Measurements from ENCODE around the gene CORO2B.
"Not testable (repeated sequence)": the region's sequence is repeated elsewhere in the genome, so short reads cannot be mapped to it uniquely, and the experiment has no call there.

CORO2B gene

DNA sequence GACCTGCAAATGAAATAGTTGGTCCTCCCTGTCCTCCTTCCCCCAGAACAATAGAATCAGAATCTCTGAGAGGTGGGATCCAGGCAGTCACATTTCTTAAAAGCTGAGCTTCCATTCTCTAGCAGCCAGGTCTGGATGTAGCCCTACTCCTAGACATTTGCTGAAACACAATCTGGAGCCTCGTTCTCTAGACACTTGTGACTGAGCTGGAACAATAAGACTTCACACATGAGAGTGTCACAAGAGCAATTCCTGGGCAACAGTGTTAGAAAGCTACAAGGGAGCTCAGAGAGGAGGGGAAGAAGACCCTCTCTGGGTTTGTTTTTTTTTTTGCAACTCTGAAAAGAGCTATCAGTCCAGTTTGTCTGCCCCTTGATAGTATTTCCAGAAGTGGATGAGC is 14.5 kb downstream of the CORO2B start:
- no peak for DNase-seq

DNA sequence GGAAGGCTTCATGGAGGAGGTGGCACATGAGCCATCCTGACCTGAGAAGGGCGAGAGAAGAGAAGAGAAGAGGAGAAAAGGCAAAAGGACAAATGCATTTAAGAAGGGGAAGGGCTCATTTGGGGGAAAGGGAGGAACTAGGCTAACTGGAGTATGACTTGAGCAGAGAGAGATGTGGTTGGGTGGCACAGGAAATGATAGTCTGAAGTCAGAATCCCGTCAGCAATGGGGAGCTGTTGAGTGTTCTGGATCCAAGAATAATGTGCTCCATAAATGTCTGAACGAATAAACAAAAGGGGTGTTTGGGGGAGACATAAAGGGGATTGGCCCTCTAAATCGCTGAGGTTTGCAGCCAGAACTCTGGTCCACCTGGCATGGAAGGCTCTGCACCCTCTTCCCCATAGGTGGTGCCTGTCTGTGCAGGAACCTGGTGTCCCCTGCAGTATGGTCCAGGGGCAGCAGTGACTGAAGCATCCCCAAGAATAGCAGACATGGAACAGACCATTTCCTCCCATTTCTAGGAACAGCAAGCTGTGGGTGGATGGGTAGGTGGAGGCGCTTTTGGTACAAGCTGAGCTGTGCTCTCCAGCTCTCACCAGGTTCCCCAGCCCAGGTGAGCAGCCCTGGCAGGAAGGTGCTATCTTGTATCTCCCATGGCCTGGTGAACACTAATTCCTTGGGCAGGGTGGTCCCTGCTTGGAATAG is 15.2 kb downstream of the CORO2B start:
- DNase-seq: no peak

DNA sequence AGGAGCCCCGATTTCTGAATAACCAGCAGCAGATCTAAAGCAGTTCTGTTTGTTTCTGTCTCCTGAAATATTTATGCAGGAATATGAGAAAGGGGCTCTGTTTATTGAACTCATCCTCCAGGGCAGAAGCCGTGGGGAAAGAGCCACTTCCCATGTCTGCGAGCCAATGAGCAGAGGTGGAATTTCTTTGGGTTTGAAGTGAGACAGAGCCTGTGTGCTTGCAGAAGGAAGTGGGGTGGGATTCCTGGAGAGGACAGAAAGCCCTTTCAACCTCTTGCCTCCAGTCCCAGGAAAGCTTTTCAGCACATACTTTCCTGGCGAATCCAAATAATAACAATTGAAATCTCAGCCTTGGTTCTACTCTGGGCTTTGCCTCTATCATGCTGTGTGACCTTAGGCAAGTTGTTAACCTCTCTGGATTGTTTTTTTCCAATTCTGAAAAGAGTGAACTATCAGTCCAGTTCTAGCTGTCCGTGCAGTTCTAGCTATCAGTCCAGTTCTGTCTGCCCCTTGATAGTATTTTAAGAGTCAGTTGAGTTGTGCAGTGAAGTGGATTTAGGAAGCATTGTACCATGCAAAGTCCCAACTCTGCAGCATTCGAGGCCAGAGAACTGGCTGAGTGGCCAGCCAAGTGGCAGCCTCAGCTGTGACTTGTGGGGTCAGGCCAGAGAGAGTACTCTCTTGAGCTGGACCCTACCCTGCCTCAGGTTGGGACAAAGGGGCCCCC is 15.9 kb downstream of the CORO2B start:
- DNase-seq: no peak

GRCh38 chr15:68595260-68595564 is 16.4 kb downstream of the CORO2B start:
- no peak for DNase-seq

GRCh38 chr15:68595761-68596160 is 17.0 kb downstream of the CORO2B start:
- no peak for DNase-seq

- DNase-seq: no peak
These were observed 17.9 kb downstream of the CORO2B start for GRCh38 chr15:68596691-68597090.

- no peak for DNase-seq
These were observed 18.8 kb downstream of the CORO2B start for GRCh38 chr15:68597581-68597980.

- DNase-seq: no peak
These were observed 19.7 kb downstream of the CORO2B start for GRCh38 chr15:68598171-68599152.

GRCh38 chr15:68599153-68599545 is 20.4 kb downstream of the CORO2B start:
- no peak for DNase-seq

GRCh38 chr15:68599560-68600071 is 20.8 kb downstream of the CORO2B start:
- no peak for DNase-seq

DNA sequence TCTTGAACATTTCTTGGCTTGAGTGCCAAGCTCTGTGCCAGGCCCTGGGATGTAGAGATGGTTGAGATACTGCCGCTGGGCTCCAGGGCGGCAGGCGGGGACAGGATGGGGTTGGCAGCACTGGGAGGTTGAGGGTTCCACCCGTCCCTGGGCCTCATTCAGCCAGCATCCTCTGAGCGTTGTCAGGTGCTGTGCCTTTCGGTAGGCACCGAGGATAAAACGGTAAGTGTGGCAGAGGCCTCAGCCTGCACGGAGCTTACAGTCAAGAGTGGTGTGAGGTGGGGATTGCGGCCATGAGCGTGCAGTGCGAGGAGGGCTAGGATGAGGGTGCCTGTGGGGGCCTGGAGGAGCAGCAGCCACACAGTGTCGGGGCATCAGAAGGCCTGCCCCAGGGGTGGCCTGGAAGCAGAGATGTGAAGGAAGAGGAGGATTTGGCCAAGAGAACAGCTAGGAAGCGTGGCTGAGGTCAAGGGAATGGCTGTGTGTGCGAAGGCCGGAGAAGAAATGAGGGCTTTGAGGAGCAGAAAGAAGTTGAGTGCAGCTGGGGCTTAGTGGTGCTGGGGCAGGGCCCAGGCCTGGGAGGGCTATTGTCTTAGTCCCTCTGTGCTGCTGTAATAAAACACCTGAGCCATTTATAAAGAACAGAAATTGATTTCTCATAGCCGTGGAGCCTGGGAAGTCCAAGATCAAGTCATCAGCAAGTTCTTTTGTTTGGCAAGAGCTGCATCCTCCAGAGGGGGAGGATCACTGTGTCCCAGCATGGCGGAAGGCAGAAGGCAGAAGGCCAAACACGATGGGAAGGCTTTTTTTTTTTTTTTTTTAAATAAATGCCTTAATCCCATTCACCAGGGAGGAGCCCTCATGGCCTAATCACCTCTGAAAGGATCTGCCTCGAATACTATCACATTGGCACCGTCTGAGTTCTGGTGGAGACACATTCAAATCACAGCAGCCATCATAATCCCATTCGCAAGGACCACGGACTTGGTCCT is 22.7 kb downstream of the CORO2B start:
- no peak for DNase-seq

DNA sequence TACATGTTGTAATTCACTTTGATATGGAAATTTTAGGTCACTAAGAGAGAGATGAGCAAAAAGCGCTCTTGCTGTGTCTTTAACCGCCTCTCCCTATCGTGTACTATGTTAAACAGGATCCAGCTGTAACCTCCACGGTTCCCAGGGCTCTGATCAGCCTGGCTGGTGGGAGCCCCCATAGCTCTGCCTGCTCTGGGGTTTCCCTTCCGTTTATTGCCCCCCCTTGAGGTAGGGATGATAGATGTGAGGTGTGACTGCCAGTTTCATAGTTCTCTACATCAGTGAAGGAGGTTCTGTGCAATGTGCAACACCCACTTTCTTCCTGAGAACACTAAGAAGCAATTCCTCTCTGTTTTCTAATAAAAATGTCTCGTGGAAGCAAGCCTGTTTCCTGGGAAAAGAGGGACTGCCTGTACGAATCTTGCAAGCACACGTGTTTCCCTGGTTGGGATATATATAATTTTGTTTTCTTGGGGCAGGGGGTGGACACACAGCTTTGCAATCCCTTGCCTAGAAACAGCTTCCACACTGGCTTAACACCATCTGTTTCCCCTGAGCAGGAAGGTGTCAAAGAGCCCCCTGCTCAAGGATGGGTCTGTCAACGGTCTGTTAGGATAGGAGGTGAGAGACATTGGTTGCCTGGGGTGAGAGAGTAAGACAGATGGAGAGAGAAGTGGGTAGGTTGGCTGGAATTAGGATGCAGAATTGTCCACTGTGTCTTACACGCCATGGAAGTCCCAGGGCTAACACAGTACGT is 23.8 kb downstream of the CORO2B start:
- no peak for DNase-seq

- DNase-seq: no peak
These were observed 24.4 kb downstream of the CORO2B start for GRCh38 chr15:68603216-68603595.

DNA sequence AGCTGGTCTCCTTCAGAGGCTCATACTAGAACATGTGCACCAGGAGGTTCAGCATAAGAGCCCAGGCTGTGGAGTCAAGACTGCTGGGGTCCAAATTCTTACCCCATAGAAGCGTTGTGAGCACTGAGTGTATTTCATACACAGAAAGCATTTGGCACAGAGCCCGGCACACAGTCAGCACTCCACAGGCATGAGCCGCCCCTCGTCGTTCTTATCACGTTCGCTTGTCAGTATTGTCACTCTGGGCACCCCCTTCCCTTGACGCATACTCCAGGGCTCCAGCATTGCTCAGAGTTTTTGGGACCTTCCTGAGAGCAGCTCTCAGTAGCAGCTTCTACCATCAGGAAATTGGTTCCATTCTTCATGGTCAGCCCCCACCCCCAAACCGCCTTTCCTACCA is 25.2 kb downstream of the CORO2B start:
- DNase-seq: no peak

- DNase-seq: not testable (repeated sequence)
These were observed 26.2 kb downstream of the CORO2B start for GRCh38 chr15:68604840-68605478.

- DNase-seq: no peak
These were observed 27.6 kb downstream of the CORO2B start for GRCh38 chr15:68606375-68606774.

- DNase-seq: no peak
These were observed 29.5 kb downstream of the CORO2B start for GRCh38 chr15:68608206-68608843.

DNA sequence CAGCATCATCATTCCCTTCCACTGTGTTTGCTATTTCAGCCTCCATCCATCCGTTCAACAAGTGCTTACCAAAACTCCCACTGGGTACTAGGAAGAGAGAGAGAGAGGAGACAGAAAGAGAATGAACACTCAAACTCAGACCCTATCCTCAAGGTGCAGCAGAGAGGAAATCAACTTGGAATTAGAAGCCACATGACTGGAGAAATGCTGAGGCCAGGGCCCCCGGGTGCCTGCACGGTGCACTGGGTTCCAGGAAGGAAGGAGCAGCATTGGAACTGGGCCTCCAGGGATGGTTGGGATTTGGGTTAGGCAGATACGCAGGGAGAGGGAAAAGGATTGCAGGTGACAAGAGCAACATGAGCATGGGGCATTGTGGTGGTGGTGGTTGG is 30.0 kb downstream of the CORO2B start:
- DNase-seq: no peak

DNA sequence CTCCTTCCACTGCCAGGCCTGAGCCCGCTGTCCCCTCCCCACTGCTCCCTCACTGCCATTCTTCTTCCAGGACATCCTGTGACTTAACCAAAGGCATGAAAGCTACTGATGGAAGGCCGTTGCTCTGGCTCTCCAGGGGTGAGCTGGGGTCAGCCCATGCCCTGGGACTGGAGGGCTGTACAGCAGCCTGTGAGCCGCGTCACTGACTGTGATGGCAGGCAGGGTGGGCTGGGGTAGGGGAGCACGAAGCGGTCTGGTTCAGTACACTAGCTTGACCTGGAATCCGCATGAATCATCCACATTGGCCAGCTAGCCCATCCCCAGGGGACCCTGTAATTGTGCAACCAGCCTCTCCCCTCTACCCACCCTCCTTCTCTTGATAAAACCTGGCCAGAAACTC is 30.8 kb downstream of the CORO2B start:
- no peak for DNase-seq

- no peak for DNase-seq
These were observed 32.0 kb downstream of the CORO2B start for GRCh38 chr15:68610825-68611224.
